Inflammatory macrophage treated with lipopolysaccharide for 1 hour (primary cell): ENCODE measurements around the gene ARVCF.

ENCODE experiments used
- DNase-seq, 2 donors: peaks; one replicate each; pipeline ENCODE4 v3.0.0-alpha.2; 2020 to 2022

ARVCF gene

GRCh38 chr22:19970479-19971275 is 45.9 kb downstream of the ARVCF start:
- DNase-seq = peak in 1 of 2 donors; percentile 77

GRCh38 chr22:19970031-19970478 is 46.6 kb downstream of the ARVCF start:
- no peak for DNase-seq

- no peak for DNase-seq
Measured at GRCh38 chr22:19969141-19969928, 47.3 kb downstream of the ARVCF start.

GRCh38 chr22:19968450-19968891 is 48.2 kb downstream of the ARVCF start:
- no peak for DNase-seq

- DNase-seq = no peak
Measured at GRCh38 chr22:19967850-19968449, 48.7 kb downstream of the ARVCF start.

DNA sequence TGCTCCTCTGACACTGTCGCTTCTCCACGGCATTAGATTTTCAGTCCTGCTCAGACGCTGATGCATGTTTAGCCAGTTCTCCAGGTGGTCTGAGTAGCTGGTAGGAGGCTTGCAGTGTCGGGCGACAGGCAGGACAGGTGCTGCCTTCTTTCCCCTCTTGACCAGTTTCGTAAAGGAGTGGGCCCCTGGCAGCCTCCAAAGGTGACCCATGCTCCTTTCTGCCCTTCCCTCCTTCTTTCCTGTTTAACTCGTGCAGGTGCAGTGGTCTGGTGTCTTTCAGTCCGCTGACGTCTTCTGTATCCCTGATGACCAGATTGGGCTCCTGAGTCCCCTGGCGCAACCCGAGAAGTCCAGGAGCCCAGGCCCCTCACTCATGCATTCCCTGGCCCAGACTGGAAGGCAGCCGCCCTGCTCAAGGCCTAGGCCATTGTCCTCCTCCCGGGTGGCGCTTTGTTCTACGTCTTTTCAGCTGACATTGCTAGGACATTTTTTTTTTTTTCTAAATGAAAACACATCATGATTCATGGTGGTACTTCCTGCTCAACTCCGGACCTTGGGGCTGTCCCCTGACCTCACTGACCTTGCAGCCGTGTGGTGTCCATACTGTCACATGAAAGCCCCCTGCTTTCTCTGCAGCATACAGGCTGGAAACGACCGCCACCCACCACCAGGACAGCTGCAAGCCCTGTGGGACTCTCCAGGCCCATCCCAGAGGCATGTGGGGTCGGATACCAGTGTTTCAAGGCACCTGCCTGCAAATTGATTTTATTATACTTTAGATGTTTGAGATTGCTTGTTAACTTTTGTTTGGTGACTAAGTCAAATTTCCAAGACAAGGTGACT is 49.5 kb downstream of the ARVCF start:
- no peak for DNase-seq

GRCh38 chr22:19965771-19966709 is 50.6 kb downstream of the ARVCF start:
- DNase-seq = peak; percentile 10 to 26

GRCh38 chr22:19964701-19965386 is 51.8 kb downstream of the ARVCF start:
- DNase-seq = no peak

DNA sequence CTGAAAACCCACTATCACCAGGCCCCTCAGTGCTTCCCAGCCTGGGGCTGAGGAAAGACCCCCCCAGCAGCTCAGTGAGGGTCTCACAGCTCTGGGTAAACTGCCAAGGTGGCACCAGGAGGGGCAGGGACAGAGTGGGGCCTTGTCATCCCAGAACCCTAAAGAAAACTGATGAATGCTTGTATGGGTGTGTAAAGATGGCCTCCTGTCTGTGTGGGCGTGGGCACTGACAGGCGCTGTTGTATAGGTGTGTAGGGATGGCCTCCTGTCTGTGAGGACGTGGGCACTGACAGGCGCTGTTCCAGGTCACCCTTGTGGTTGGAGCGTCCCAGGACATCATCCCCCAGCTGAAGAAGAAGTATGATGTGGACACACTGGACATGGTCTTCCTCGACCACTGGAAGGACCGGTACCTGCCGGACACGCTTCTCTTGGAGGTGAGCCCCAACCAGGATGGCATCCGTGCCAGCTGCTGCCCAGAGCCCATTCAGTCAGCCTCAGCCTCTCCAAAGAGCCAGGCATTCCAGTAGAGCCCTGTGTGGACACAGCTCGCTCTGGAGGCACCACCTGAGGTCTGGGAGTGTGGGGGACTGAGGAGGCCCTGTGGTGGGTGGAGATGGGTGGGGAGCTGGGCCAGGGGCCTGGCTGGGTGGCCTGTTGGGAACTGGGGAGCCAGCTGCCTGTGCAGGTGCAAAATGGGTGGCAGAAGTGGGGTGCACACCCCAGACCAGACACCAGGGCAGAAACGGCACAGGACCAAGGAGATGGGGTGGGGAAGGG is 52.6 kb downstream of the ARVCF start:
- DNase-seq = no peak

GRCh38 chr22:19962909-19963806 is 53.5 kb downstream of the ARVCF start:
- DNase-seq = peak in 1 of 2 donors; percentile 70

- peak; percentile 41 to 57 for DNase-seq
Measured at GRCh38 chr22:19962246-19962908, 54.2 kb downstream of the ARVCF start.

DNA sequence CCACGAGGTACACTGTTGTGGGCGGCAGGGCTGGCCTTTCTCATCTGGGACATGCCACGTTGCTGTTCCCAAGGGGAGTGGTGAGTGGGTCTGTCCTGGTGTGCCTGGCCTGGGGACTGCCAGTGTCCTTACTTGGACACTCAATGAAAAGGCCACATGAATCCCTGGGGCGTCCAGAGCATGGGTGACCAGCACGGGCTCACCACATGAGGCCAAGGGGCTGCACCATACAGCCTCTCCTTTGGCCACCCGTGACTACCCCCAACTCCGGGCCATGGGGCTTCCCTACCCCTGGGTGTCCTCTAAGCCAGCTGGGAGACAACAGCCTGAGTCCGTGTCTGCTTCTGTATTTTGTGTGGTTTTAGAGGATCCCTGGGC is 54.8 kb downstream of the ARVCF start:
- no peak for DNase-seq

- DNase-seq = peak in 1 of 2 donors; percentile 54
Measured at GRCh38 chr22:19961201-19961580, 55.4 kb downstream of the ARVCF start.

DNA sequence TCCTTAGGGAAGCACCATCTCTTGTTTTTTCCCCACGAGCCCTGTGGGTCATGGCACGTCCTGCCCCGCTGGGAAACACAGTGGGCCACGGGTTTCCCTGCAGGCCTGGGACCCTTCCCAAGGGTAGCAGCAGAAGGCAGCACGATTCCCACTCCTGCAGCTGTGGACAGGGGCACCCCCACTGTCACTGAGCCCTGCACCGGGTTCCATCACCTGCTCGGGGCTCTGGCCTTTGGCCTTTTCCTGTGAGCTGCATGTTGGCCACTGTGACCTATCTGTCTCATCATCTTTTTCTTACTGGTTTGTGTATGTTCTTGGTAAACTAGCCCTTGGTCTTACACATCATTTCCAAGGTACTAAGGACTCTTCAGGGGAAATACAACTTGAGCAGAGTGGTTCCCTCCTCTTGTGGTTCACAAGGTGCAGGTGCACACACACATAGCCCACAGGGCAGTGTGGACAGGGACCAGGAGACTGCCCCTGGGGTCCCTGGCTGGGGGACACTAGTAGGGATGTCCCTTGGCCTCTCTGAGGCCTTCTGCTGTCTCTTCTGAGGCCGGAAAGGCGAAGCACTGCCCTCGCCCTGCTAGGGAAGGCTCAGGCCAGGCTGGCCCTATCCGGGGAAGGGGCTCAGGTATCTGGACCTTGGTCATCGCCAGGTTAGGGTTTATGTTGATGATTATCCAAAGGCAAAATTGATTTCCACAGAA is 56.0 kb downstream of the ARVCF start:
- DNase-seq = no peak

DNA sequence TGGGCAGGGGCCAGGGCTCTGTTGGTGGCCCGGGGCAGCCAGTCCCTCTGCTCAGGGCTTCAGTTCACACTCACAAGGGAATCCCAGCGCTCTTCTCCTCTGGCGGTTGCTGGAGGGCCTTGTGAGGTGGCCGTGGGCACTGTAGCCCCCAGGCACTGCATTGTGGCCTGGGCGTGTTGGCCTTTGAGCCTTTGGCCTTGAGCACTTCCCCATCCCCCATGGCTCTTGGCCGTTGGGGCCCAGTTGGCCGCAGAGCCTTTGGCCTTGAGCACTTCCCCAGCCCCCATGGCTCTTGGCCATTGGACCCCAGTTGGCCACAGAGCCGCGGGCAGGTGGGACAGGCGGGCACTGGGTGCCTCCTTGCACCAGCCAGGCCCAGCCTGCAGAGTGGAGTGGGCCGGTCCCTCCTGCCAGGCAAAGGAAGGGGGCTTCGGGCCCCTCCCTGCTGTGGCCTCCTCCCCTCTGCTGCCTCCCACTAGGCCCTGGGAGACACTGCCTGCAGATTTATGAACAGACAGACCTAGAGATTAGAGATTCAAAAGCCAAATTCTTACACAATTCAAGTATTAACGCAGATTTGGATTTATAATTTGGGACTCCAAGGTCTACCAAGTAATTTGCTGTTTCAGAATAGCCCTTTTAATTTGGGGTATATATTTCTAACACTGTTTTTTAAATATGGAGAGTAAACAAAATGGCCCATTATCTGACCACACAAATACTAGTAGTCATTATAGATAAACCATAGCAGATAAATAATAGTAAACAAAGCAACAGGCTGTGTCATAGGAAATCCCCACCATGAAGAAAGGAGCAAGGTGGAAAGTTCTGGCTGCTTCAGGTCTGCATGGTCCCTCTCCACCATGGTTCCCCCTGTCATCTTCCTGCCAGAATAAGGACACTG is 56.8 kb downstream of the ARVCF start:
- no peak for DNase-seq

DNA sequence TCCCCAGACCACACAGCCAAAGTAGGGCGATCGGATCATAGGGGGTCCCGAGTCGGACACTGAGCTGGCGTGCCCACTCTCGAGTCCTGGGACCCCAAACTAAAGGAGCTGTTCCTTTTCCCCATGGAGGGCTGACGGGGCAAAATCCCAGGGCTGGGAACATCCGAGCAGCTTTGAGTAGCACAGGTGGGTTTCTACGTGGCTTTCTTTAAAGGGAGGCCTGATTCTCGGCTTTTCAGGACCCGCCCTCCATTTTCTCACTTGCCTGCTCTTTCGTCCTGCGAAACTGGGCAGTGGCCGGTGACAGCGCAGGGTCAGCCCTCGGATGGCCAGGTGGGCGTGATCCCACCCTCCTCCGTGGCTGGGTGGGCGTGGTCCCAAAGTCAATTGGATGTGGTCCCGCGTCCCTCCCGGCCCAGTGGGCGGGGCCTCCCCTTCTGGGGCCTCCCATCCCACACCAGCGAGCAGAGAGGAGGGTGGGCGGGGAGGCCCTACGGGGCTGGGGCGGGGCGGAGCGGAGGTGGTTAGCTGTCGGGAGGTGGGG is 57.5 kb downstream of the ARVCF start:
- DNase-seq = peak; percentile 18 to 43
